ENCODE measurements around the gene LZTS3.

LZTS3 gene

DNA sequence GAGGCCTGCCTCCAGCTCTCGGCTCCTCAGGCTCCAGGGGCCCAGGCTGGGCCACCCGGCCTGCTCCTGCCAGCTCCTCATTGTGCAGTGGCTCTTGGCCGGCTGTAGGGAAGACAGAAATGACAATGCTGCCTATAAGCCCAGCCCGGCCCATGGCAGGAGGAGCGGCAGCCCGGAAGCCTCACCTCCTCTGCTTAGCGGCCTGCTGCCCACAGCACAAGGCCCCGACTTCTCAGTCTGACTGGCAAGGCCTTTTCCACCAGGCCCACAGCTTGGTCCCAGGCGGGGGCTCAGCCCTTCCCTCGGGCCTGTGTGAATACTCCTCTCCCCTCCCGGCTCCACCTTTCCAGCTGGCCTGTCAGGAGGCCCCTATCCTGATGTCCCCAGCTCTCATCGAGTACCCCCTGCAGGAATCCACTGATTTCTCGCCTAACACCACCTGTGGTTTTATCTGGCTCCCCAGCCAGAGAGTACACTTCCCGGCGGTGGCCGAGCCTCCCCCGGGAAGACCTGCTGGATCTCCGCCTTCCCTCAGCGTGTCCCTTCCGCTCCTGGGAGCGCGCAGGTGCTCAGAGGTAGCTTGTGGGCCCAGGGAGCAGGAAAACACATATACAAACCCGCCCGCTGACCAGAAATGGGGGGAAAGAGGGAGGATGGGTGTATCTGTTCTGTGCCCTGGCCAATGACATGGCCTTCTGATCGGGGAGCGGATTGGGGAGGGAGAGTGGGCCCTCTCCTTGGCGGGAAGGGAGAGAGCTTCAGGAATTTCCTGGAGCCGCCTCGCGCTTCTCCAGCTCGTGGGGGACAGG, 30.2 kb upstream of the LZTS3 start:
- TF ChIP-seq, protein P1, sequence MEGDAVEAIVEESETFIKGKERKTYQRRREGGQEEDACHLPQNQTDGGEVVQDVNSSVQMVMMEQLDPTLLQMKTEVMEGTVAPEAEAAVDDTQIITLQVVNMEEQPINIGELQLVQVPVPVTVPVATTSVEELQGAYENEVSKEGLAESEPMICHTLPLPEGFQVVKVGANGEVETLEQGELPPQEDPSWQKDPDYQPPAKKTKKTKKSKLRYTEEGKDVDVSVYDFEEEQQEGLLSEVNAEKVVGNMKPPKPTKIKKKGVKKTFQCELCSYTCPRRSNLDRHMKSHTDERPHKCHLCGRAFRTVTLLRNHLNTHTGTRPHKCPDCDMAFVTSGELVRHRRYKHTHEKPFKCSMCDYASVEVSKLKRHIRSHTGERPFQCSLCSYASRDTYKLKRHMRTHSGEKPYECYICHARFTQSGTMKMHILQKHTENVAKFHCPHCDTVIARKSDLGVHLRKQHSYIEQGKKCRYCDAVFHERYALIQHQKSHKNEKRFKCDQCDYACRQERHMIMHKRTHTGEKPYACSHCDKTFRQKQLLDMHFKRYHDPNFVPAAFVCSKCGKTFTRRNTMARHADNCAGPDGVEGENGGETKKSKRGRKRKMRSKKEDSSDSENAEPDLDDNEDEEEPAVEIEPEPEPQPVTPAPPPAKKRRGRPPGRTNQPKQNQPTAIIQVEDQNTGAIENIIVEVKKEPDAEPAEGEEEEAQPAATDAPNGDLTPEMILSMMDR (IDR thresholded peaks at IDR 0.05) = no peak
- H3K9me3 ChIP-seq = no peaks in the 10 kb centered on the region
- peaks cover 26% of the 10 kb centered on the region for H3K36me3 ChIP-seq

DNA sequence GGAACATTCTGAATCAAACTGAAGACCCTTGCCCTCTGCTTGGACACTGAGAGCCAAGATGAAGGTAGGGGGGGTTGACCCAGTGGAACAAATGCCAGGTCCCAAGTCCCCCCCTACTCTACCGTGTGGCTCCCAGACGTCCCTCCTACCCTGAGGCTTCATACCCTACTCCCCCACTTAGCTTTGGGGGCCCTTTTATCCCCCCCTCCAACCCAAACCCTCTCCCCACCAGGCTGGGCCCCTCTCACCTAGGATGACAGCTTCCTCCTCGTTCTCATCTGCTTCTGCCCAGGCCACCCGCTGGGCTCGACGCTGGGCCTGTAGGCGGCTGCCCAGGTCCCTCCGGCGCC, 29.6 kb upstream of the LZTS3 start:
- peaks cover 12 to 14% of the 10 kb centered on the region in 2 experiments for H3K4me1 ChIP-seq (ENCODE audit: control insufficient read depth in 1 of 2, insufficient read depth in 1 of 2, low read depth in 1 of 2, low read length in 1 of 2)
- no peak overlapping the region for H3K4me3 ChIP-seq (ENCODE audit: low read depth in 1 of 2, low read length in 1 of 2)
- TF ChIP-seq, protein P1 (IDR thresholded peaks at IDR 0.05) = no peak
- H3K36me3 ChIP-seq = peaks cover 26% of the 10 kb centered on the region
- no peaks in the 10 kb centered on the region for H3K27me3 ChIP-seq
- no peaks in the 10 kb centered on the region for H3K9me3 ChIP-seq
- H3K27ac ChIP-seq = no peak overlapping the region

More for the DNA sequence above, 30.2 kb upstream of the LZTS3 start:
- Histone ChIP-seq H3K27me3 (no peaks in the 10 kb centered on the region), H3K4me3 (ENCODE audit: low read depth in 1 of 2, low read length in 1 of 2) (peak overlapping the region; percentile 78 to 93), H3K4me1 (ENCODE audit: control insufficient read depth in 1 of 2, insufficient read depth in 1 of 2, low read depth in 1 of 2, low read length in 1 of 2) (peaks cover 12 to 14% of the 10 kb centered on the region in 2 experiments), H3K27ac (no peak overlapping the region)

DNA sequence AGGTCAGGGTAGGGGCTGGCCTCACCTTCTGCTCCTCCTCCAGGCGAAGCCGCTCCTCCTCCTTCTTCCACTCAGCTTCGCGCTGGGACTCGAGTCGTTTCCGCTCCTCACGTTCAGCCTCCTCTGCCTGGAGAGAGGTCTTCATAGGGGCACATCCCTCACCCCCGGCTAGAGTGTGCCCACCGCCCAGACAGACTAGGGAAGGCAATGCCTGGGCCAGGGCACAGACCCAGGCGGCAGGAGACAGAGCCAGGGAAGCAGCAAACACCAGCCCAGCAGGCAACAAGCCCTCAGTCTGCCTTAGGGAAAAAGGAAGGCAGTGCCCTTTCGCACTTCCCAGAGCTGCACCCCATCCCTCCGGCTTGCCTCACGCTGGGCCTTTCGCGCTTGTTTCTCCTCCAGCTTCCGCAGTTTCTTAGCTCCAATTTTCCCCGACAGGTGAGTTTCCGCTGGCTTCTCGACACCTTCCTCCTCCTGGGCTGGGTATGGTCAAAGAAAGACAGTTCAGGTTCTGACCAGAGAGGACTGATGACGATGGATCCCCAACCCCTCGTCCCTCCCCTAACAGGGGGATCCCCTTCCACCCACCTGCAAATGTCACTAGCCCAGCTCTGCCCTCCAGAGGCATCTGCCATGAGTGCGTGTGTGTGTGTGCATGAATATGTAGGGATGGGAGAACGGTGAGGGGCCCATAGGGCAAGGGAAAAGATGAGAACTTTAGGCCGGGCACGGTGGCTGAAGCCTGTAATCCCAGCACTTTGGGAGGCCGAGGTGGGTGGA, 26.8 kb upstream of the LZTS3 start:
- TF ChIP-seq, protein P1 (IDR thresholded peaks at IDR 0.05) = no peak
- H3K4me1 ChIP-seq (ENCODE audit: control insufficient read depth in 1 of 2, insufficient read depth in 1 of 2, low read depth in 1 of 2, low read length in 1 of 2) = peaks cover 12 to 14% of the 10 kb centered on the region in 2 experiments
- H3K27me3 ChIP-seq = no peaks in the 10 kb centered on the region
- no peak overlapping the region for H3K27ac ChIP-seq
- no peak overlapping the region for H3K4me3 ChIP-seq (ENCODE audit: low read depth in 1 of 2, low read length in 1 of 2)
- H3K9me3 ChIP-seq = no peaks in the 10 kb centered on the region
- peaks cover 45% of the 10 kb centered on the region for H3K36me3 ChIP-seq

DNA sequence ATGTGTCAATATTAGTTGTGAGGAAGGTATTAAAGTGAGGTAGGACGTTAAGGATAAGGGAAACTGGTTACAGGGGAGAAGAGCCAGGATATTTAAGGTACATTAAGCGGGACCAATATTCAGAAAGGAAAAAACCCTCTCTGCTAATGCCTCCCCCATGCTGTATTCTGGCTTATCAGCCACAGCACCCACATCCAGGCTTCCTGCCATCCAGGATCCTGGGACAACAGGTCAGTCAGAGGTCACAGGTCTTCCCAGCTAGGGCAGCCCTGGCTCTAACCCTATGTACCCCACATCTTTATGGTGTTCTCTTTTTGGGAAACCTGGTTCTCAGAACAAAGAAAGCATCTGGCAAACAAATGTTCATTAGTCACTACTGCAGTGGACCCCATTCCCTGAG, 25.9 kb upstream of the LZTS3 start:
- Histone ChIP-seq H3K36me3 (peaks cover 55% of the 10 kb centered on the region), H3K4me3 (ENCODE audit: low read depth in 1 of 2, low read length in 1 of 2) (no peak overlapping the region), H3K27me3 (no peaks in the 10 kb centered on the region), H3K4me1 (ENCODE audit: control insufficient read depth in 1 of 2, insufficient read depth in 1 of 2, low read depth in 1 of 2, low read length in 1 of 2) (peaks cover 9 to 12% of the 10 kb centered on the region in 2 experiments), H3K9me3 (no peaks in the 10 kb centered on the region), H3K27ac (no peak overlapping the region)
- TF ChIP-seq, protein P1 (IDR thresholded peaks at IDR 0.05) = no peak

DNA sequence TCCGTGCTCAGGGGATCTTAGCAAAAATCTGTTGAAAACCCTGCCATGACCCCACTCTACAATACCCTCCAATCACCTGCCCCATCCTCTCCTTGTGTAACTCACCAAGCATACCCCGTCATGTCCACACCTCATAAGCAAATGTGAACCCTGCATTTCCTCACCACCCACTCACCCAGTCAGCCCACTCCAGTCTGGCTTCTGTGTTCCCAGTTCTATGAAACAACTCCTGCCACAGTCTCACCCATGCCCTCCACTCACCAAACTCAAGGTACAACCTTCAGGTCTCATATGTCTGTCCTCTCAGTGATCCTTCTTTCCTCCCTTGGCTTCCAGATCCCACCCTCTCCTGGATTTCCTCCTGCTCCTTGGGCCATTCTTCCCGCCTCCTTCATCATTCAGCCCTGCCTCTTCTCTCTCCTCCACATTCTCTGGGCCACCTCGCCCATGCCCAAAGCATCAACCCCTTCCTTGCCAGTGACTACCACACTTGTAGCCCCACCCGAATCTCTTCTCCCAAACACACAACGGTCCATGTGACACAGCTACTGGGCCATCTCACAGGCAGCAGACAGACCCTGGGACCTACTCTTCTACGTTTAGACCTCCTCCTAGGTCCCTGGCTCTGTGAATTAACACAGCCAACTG, 22.4 kb upstream of the LZTS3 start:
- Histone ChIP-seq H3K27me3 (no peaks in the 10 kb centered on the region), H3K4me3 (ENCODE audit: low read depth in 1 of 2, low read length in 1 of 2) (no peak overlapping the region), H3K9me3 (no peaks in the 10 kb centered on the region), H3K4me1 (ENCODE audit: control insufficient read depth in 1 of 2, insufficient read depth in 1 of 2, low read depth in 1 of 2, low read length in 1 of 2) (no peaks in the 10 kb centered on the region), H3K27ac (no peak overlapping the region), H3K36me3 (peaks cover 83% of the 10 kb centered on the region)
- TF ChIP-seq, protein P1 (IDR thresholded peaks at IDR 0.05) = no peak
